GM12872 (cell line): Measurements from ENCODE around the gene ASAH2.

Experiments
- TF ChIP-seq, protein P1 (sequence below): IDR thresholded peaks from 3 replicates; pipeline ENCODE4 v1.5.1; 2011; ENCODE audit warnings: low read depth, mild to moderate bottlenecking, low read length, moderate library complexity; ENCODE audit not compliant: insufficient read depth

Gene ASAH2

DNA sequence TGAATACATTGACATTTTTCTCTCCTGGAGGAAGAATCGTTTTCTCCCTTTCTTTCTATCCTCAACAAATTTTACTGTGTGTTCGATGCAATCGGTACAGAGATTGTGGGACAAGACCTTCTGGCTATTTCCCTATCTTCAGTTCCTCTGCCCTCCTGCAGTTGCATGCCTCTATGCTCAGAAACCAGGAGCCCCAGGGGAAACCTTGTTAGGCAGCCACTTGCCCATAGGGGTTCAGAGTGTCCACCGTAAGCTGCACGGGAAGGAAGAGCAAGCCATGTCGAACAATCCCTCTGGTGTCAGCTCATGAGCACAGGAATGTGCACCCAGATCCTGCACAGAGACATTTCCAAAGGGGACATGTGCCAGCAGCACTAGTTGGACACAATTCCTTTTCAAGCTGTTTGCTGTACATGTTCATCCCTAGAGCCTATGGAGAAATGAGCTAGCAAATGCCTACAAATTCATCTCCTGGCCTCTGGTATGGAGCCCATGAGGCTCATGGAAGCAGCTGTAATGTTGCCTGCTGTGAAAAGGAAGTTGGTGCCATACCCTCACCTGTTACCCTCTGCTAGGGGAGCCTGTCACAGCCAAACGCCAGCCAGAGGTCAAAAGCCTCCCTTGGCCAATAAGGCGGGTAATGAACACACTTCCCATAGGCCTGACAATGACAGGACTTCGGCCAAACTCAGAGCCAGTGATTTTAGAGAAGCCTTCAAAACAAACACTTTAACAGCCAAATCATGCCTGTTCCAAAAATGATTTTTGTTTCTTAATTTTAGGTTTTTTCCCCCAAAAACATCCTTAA lies 35.9 kb upstream of the ASAH2 start:
- TF ChIP-seq, protein P1, sequence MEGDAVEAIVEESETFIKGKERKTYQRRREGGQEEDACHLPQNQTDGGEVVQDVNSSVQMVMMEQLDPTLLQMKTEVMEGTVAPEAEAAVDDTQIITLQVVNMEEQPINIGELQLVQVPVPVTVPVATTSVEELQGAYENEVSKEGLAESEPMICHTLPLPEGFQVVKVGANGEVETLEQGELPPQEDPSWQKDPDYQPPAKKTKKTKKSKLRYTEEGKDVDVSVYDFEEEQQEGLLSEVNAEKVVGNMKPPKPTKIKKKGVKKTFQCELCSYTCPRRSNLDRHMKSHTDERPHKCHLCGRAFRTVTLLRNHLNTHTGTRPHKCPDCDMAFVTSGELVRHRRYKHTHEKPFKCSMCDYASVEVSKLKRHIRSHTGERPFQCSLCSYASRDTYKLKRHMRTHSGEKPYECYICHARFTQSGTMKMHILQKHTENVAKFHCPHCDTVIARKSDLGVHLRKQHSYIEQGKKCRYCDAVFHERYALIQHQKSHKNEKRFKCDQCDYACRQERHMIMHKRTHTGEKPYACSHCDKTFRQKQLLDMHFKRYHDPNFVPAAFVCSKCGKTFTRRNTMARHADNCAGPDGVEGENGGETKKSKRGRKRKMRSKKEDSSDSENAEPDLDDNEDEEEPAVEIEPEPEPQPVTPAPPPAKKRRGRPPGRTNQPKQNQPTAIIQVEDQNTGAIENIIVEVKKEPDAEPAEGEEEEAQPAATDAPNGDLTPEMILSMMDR, result no peak

DNA sequence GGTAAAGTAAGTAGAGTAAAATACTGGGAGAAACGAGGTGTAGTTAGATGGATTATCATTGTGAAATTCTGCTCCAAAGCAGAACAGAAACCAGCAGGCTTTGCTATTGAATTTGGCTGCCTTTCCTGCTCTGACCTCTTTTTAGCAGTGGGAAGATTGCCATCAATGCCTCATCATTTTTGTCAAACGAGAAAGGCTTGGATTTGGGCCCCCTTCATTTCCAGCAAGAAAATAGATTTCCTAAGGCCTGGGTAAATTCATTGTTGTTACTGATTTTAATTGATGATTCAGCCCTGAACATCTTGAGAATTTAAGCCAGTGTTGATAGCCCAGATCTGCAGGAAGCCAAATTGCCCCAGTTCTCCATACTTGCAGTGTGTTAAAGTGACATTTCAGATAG lies 35.2 kb upstream of the ASAH2 start:
- TF ChIP-seq, protein P1, result no peak

DNA sequence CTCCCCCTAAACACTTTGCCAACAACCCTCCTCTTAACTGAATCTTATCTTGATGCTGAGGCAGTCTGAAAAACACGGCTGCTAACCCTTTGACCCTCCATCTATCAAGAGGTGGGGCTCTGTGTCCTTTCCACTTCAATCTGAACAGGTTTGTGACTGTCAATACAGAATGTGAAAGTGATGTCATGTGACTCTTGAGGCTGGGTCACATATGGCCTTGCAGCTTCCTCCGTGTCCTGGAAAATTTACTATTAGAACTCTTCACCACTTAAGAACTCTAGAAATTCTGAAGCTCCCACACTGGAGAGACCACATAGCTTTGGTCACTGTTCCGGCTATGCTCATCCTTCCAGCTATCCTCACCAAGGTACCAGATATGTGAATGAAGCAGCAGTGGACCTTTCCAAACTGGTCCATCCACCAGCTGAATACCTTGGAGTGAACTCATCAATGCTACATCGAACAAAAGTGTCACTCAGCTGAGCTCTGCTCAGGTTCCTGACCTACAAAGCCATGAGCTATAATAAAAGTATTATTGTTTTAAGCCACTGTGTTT lies 30.7 kb upstream of the ASAH2 start:
- TF ChIP-seq, protein P1, result no peak

DNA sequence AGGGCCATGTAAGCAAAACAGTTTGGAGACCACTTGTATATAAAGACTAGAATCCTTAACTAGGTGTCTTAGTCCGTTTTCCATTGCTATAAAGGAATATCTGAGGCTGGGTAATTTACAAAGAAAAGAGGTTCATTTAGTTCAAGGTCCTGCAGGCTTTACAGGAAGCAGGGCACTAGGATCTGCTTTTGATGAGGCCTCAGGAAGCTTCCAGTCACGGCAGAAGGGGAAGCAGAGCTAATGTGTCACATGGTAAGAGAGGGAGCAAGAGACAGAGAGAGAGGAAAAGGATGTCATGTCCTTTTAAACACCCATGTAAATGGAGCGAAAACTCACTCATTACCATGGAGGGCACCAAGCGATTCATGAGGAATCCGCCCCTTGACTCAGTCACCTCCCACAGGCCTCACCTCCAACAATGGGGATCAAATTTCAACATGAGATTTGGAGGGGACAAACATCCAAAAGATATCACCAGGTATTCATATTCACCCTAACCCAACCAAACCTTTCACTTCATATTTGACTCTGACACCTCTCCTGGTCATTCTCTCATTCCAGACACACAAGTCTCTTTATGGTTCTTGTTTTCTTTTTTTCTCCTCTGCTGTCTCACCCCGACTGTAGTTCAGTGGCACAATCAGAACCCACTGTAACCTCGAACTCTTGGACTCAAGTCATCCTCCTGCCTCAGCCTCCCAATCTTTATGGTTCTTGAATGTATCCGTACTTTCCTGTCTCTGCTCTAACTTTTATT lies 30.1 kb upstream of the ASAH2 start:
- TF ChIP-seq, protein P1, result no peak

DNA sequence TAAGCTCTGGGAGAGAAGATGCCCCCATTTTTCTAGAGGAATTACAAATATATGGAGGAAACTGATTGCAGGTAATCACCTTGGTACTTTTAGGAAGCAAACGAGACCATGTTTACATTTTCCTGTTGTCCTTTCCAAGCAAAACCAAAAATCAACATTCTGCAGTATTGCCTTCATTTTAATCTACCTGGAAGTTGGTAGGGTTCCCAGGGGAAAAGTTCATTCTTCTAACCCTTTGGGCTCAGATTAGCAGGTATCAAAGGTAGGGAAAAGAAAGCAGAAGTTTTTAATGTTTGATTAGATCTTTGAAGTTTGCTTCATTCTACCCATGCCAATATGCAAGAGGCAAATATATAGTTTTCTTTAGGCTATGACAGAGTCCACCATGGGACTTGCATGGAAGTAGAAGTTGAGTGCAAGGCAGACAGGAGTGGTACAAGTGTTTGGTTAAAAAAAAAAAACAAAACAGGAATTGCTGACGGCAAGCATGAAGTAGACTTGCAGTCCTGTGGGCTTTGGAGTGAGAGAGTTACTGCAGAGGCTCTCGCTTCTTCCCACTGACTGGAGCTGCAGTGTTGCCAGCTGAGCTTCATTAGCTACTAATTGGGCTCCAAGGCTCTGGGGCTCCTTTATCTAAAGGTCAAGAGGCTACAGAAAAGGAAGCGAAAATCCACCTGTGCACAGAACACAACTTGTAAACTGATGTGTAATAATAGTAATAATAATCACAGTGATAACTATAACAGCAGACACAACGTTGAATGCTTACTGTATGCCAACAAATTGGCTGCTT lies 28.9 kb upstream of the ASAH2 start:
- TF ChIP-seq, protein P1, result no peak

DNA sequence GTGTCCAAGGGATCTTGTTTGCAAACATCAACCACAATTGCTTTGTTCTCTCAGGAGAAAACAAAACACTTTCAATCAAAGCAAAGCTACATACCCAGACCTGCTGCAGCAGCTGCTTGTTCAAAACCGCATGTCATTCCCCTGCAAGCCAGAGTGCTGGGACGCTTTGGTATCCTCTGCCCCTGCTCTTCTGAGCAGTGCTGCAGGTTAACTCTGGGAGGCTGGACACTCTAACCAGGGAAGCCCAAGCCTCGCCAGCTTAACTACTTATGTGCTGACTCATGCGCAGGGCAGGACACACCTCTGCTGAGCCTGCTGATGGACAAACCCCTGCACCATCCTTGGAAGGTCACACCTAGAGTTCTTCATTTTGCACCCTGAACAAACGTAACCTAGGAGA lies 28.2 kb upstream of the ASAH2 start:
- TF ChIP-seq, protein P1, result no peak
